ENCODE data around the gene TCAIM. TPM values are rescaled to one million over a fixed set of nuclear protein-coding genes. Genes with fewer than 3 reads are reported as not detected.

The TCAIM gene
- total RNA-seq, 1 donor from 2014 or later = 17.0 TPM

- H3K36me3 ChIP-seq = no peaks in the 10 kb centered on the region
- no peaks in the 10 kb centered on the region for H3K27me3 ChIP-seq
- DNase-seq (ENCODE audit: low spot score in 2 of 2) = no peak
- TF ChIP-seq, protein P1, sequence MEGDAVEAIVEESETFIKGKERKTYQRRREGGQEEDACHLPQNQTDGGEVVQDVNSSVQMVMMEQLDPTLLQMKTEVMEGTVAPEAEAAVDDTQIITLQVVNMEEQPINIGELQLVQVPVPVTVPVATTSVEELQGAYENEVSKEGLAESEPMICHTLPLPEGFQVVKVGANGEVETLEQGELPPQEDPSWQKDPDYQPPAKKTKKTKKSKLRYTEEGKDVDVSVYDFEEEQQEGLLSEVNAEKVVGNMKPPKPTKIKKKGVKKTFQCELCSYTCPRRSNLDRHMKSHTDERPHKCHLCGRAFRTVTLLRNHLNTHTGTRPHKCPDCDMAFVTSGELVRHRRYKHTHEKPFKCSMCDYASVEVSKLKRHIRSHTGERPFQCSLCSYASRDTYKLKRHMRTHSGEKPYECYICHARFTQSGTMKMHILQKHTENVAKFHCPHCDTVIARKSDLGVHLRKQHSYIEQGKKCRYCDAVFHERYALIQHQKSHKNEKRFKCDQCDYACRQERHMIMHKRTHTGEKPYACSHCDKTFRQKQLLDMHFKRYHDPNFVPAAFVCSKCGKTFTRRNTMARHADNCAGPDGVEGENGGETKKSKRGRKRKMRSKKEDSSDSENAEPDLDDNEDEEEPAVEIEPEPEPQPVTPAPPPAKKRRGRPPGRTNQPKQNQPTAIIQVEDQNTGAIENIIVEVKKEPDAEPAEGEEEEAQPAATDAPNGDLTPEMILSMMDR (IDR thresholded peaks at IDR 0.05) = no peak
- H3K4me3 ChIP-seq = no peak overlapping the region
- intact Hi-C loops (cut with DNase I) = no loop called here
- H3K4me1 ChIP-seq = no peaks in the 10 kb centered on the region
- no peaks in the 10 kb centered on the region for H3K9me3 ChIP-seq
- no peak overlapping the region for H3K27ac ChIP-seq
These were observed 36.8 kb upstream of the TCAIM start for GRCh38 chr3:44301746-44302145.

DNA sequence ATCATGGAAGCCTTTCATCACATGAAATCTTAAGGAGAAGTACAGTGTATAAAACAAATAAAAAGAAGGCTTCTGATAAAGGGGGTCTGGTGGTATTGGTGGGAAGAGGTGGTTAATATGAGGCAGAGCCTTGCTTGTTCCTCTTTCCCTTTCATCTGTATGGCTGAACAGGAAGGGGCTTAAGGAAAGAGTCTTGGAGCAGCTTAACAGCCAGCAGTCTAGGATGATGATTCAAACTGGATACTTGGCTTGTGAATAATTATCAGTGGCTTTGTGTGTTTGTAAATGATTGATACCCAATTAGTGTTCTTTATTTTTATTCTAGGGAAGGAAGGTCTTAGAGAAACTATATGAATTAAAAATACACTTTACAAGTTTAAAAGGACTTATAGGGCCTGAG is 29.1 kb upstream of the TCAIM start:
- TF ChIP-seq, protein P1 (IDR thresholded peaks at IDR 0.05) = no peak
- no peak overlapping the region for H3K27ac ChIP-seq
- intact Hi-C loops (cut with DNase I) = no loop called here
- no peaks in the 10 kb centered on the region for H3K36me3 ChIP-seq
- no peak overlapping the region for H3K4me3 ChIP-seq
- H3K27me3 ChIP-seq = no peaks in the 10 kb centered on the region
- no peak for DNase-seq (ENCODE audit: low spot score in 2 of 2)
- H3K4me1 ChIP-seq = no peaks in the 10 kb centered on the region
- H3K9me3 ChIP-seq = no peaks in the 10 kb centered on the region

DNA sequence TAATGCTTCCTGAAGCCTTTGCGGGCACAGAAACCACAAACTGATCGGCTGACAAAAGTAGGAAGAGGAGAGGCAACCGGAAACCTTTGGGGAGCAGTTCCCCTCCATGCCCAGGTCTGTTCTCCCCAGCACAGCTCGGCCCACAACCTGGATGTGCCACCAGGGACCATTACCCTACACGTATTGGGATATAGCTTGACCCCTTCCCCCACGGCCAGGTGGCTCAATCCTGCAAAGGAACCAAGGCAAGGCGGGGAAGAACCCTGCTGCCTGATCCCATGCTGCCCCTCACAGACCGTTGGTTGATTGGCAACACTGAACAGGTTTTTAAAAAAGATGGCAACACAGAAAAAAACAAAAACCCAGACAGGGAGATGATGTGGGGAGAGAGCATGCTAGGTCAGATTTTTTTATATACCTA is 19.7 kb upstream of the TCAIM start:
- Histone ChIP-seq H3K4me3 (no peak overlapping the region), H3K27me3 (no peaks in the 10 kb centered on the region), H3K4me1 (no peaks in the 10 kb centered on the region), H3K27ac (no peak overlapping the region), H3K9me3 (no peaks in the 10 kb centered on the region), H3K36me3 (no peaks in the 10 kb centered on the region)
- no peak for DNase-seq (ENCODE audit: low spot score in 2 of 2)
- intact Hi-C loops (cut with DNase I) = no loop called here
- TF ChIP-seq, protein P1 (IDR thresholded peaks at IDR 0.05) = no peak

GRCh38 chr3:44321335-44321734 is 17.2 kb upstream of the TCAIM start:
- H3K9me3 ChIP-seq = no peaks in the 10 kb centered on the region
- no peak overlapping the region for H3K4me3 ChIP-seq
- no peak for DNase-seq (ENCODE audit: low spot score in 2 of 2)
- H3K27ac ChIP-seq = no peak overlapping the region
- TF ChIP-seq, protein P1 (IDR thresholded peaks at IDR 0.05) = no peak
- intact Hi-C loops (cut with DNase I) = loop anchor here (10.0 kb wide), 1 partner anchor 303 kb away; the partner anchor contains the start of gene ZNF197
- no peaks in the 10 kb centered on the region for H3K36me3 ChIP-seq
- no peaks in the 10 kb centered on the region for H3K27me3 ChIP-seq
- no peaks in the 10 kb centered on the region for H3K4me1 ChIP-seq

GRCh38 chr3:44323341-44323955 is 15.1 kb upstream of the TCAIM start:
- TF ChIP-seq, protein P1 (IDR thresholded peaks at IDR 0.05) = peak; percentile 47 to 88 (median 77)
- H3K36me3 ChIP-seq = no peaks in the 10 kb centered on the region
- H3K9me3 ChIP-seq = no peaks in the 10 kb centered on the region
- no peak overlapping the region for H3K4me3 ChIP-seq
- H3K27ac ChIP-seq = no peak overlapping the region
- H3K4me1 ChIP-seq = no peaks in the 10 kb centered on the region
- intact Hi-C loops (cut with DNase I) = loop anchor here (1.0 to 10.0 kb wide), 3 partner anchors 154 to 301 kb away; partner anchors contain the start of genes ZNF197 and ZNF445
- no peaks in the 10 kb centered on the region for H3K27me3 ChIP-seq
- peak in 1 of 2 donors; percentile 84 for DNase-seq (ENCODE audit: low spot score in 2 of 2)

Measured in ascending aorta (tissue), 2 donors.